LNCaP clone FGC (cell line): ENCODE measurements around the gene RNF213.

Experiments used
- DNase-seq: peaks from one replicate; pipeline ENCODE4 v3.0.0-alpha.2; 2011; ENCODE audit warnings: low read depth
- H3K4me3 ChIP-seq: 2 replicates; pipeline ENCODE4 v1.5.1; 2011; ENCODE audit warnings: mild to moderate bottlenecking, low read depth, low read length, control low read depth
- CTCF ChIP-seq: IDR thresholded peaks from 2 replicates; pipeline ENCODE4 v1.5.1; 2012; ENCODE audit warnings: mild to moderate bottlenecking; ENCODE audit not compliant: control insufficient read depth, insufficient read depth; ENCODE audit errors: extremely low read depth

Gene RNF213

GRCh38 chr17:80260069-80260535 is 550 bp upstream of the RNF213 start:
- no peak for TF ChIP-seq CTCF
- no peak for DNase-seq
- H3K4me3 ChIP-seq: peak overlapping the region; percentile 53

- no peak for TF ChIP-seq CTCF
- no peak for DNase-seq
- peak overlapping the region; percentile 93 for H3K4me3 ChIP-seq
Observed at GRCh38 chr17:80261159-80261894, 675 bp downstream of the RNF213 start.

- DNase-seq: no peak
- no peak for TF ChIP-seq CTCF
- H3K4me3 ChIP-seq: peak overlapping the region; percentile 93
Observed at GRCh38 chr17:80261895-80262279, 1.2 kb downstream of the RNF213 start.

GRCh38 chr17:80262291-80262690 is 1.6 kb downstream of the RNF213 start:
- TF ChIP-seq CTCF: no peak
- DNase-seq: no peak
- H3K4me3 ChIP-seq: no peak overlapping the region

GRCh38 chr17:80262775-80263244 is 2.2 kb downstream of the RNF213 start:
- DNase-seq: no peak
- no peak overlapping the region for H3K4me3 ChIP-seq
- TF ChIP-seq CTCF: no peak

GRCh38 chr17:80263253-80264204 is 2.9 kb downstream of the RNF213 start:
- no peak for TF ChIP-seq CTCF
- H3K4me3 ChIP-seq: peak overlapping the region; percentile 32

More at GRCh38 chr17:80263253-80264204, 2.9 kb downstream of the RNF213 start:
- no peak for DNase-seq
